ENCODE data around the gene FNDC8.
A peak's percentile ranks its signal among the peaks of the same experiment; 100 is the strongest.
"Not testable (repeated sequence)": the region's sequence is repeated elsewhere in the genome, so short reads cannot be mapped to it uniquely, and the experiment has no call there.

The FNDC8 gene

DNA sequence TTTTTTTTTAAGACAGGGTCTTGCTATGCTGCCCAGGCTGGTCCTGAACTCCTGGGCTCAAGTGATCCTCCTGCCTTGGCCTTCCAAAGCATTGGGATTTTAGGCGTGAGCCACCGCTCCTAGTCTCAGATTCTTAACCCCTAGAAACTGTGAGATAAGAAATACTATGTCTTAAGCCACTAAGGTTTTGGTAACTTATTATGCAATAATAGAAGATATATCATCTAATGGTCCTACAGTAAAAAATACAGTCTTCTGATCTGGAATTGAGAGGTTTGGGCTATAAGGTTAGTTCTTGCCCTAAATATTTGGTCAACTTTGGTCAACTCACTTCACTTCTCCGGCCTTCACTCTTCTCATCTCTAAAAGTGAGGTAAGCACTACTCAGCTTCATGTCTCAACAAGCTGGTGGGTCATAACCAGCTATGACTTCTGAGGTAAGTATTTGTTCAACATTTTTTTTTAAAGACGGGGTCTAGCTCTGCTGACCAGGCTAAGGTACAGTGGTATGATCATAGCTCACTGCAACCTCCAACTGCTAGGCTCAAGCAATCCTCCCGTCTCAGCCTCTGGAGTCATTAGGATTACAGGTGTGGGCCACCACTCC lies 16.5 kb upstream of the FNDC8 start:
- TF ChIP-seq CTCF (IDR thresholded peaks at IDR 0.05; ENCODE audit: control insufficient read depth, insufficient read depth, low read depth, low read length, missing control alignments) = no peak
- no peak overlapping the region for H3K4me3 ChIP-seq (ENCODE audit: control insufficient read depth, low read depth, low read length)
- DNase-seq (ENCODE audit: low read depth) = no peak

GRCh38 chr17:35110791-35111190 lies 10.6 kb upstream of the FNDC8 start:
- DNase-seq (ENCODE audit: low read depth) = not testable (repeated sequence)

GRCh38 chr17:35116845-35117244 lies 4.6 kb upstream of the FNDC8 start:
- TF ChIP-seq CTCF (IDR thresholded peaks at IDR 0.05; ENCODE audit: control insufficient read depth, insufficient read depth, low read depth, low read length, missing control alignments) = no peak
- no peak for DNase-seq (ENCODE audit: low read depth)
- H3K4me3 ChIP-seq (ENCODE audit: control insufficient read depth, low read depth, low read length) = no peak overlapping the region

More at GRCh38 chr17:35110791-35111190, 10.6 kb upstream of the FNDC8 start:
- not testable (repeated sequence) for H3K4me3 ChIP-seq (ENCODE audit: control insufficient read depth, low read depth, low read length)

GRCh38 chr17:35117984-35118383 lies 3.4 kb upstream of the FNDC8 start:
- H3K4me3 ChIP-seq (ENCODE audit: control insufficient read depth, low read depth, low read length) = no peak overlapping the region
- peak; percentile 34 for TF ChIP-seq CTCF (IDR thresholded peaks at IDR 0.05; ENCODE audit: control insufficient read depth, insufficient read depth, low read depth, low read length, missing control alignments)
- no peak for DNase-seq (ENCODE audit: low read depth)

DNA sequence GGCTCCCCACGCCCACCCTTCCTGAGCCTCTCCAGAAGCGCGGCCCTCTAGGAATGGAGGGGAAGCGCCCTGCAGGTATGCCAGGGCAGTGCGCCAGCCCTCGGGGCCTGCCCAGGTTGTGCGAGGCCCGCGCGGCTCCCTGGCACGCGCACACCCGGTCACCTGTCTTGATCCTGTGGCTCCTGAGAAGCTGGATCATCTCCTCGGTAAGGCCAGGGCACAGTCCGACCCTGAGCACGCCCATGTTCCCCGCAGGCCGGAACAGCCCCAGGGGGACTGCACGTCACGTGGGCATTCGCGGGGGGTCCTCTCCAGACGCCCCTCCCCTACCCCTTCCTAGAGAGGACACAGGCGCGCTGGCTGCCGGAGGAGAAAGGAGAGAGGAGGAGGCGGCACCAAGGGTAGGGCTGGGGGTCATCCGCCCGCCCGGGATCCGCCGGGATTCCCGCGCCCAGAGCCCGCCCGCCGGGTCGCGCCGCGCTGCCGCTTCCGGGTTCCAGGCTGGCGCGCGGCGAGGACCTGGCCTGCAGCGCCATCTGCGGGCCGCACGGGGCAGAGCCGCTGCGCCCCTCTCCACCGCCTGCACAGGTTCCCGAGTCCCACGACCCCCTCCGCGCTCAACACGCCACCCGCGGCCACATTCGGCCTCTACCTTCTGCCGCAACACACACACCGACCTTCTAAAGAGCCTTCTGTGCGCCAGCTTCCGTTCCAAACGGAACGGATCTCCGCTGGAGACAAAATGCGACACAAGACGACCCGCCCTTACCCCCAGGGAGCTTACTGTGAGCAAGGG lies 1.8 kb upstream of the FNDC8 start, which contains the start of gene RAD51D:
Gene RAD51D, minus strand, starts transcription at position 491 of the 796 bp plus-strand sequence. Its CDS starts 247 bp downstream, at position 244.
- TF ChIP-seq CTCF (IDR thresholded peaks at IDR 0.05; ENCODE audit: control insufficient read depth, insufficient read depth, low read depth, low read length, missing control alignments) = peak; percentile 73
- DNase-seq (ENCODE audit: low read depth) = no peak
- H3K4me3 ChIP-seq (ENCODE audit: control insufficient read depth, low read depth, low read length) = peak within 1 kb of the TSS; percentile 98

GRCh38 chr17:35127751-35128514 lies 6.5 kb downstream of the FNDC8 start:
- no peak overlapping the region for H3K4me3 ChIP-seq (ENCODE audit: control insufficient read depth, low read depth, low read length)
- TF ChIP-seq CTCF (IDR thresholded peaks at IDR 0.05; ENCODE audit: control insufficient read depth, insufficient read depth, low read depth, low read length, missing control alignments) = no peak
- peak; percentile 75 for DNase-seq (ENCODE audit: low read depth)

All from AG09309 (cell line).